GM11168 (cell line): ENCODE results near the gene COX11.

ENCODE experiments used
- in situ Hi-C: fragments of 300-500 bp; cut with MboI; formaldehyde crosslinking; loops from one replicate; pipeline ENCODE4 v1.12.0; 2022; ENCODE audit warnings: low sequenced_read_pairs; ENCODE audit not compliant: unreplicated experiment

COX11 gene, protein sequence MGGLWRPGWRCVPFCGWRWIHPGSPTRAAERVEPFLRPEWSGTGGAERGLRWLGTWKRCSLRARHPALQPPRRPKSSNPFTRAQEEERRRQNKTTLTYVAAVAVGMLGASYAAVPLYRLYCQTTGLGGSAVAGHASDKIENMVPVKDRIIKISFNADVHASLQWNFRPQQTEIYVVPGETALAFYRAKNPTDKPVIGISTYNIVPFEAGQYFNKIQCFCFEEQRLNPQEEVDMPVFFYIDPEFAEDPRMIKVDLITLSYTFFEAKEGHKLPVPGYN

DNA sequence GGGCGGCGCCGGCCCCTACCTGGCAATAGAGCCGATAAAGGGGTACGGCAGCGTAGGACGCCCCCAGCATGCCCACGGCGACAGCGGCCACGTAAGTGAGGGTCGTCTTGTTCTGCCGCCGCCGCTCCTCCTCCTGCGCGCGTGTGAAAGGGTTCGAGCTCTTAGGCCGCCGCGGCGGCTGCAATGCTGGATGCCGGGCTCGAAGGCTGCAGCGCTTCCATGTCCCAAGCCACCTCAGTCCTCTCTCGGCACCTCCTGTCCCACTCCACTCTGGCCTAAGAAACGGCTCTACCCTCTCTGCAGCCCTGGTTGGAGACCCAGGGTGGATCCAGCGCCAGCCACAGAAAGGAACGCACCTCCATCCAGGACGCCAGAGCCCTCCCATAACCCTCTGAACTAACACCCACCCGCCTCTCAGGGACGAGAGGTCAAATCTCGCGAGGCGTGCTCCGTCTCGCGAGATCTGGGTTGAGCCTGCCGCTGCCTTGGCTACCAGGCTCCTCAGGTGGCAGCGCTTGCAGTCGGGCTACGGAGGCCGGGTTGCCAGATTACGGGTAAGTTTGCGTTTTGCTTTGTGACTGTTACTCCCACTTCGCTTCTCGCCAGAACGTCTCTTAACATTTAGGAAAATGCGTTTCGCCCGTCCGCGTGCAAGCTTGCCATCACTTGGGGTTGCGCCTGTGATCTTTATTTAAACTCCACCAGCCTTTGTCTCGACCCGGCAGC, at the start of gene COX11, which contains the start of gene STXBP4:
COX11 (minus strand) TSS at position 393 of the 726 bp plus-strand sequence; CDS start at position 385, 8 bp downstream.
STXBP4 (plus strand) TSS at position 504 of the 726 bp plus-strand sequence. CDS start 17,455 bp downstream, outside the sequence.
- in situ Hi-C loops, result no loop called here

DNA sequence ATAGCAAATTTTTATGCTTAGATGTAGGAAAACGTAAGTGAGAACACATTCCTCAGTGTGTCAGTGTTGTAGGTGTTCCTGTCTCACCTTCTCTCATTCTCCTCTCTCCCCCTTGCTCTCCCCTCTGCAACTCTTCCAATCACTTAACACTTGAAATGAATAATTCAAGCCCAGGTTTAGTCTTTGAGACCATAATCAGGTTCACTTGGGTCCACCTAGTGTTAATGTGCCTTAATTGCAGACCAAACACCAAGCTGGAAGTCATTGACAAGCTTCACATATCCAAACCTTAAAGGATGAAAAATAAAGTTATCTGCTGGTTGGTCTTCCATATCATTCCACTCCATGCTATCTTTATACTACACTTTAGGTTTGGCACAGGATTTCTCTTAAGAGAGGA, 37.1 kb upstream of the COX11 start:
- in situ Hi-C loops, result loop anchor here (5.0 kb wide), 1 partner anchor 287 kb away; no protein-coding TSS in a partner anchor

DNA sequence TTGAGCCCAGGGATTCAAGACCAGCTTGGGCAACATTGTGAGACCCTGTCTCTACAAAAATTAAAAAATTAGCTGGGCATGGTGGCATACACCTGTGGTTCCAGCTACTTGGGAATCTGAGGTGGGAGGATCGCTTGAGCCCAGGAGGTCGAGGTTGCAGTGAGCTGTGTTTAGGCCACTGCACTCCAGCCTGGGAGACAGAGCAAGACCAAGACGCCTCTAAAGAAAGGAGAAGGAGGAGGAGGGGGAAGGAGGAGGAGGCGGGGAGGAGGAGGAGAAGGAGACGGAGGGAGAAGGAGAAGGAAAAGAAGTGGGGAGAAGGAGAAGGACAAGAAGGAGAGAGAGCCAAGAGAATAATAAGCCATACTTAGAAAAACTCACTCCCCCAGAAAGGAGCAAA, 36.0 kb upstream of the COX11 start:
- in situ Hi-C loops, result no loop called here

DNA sequence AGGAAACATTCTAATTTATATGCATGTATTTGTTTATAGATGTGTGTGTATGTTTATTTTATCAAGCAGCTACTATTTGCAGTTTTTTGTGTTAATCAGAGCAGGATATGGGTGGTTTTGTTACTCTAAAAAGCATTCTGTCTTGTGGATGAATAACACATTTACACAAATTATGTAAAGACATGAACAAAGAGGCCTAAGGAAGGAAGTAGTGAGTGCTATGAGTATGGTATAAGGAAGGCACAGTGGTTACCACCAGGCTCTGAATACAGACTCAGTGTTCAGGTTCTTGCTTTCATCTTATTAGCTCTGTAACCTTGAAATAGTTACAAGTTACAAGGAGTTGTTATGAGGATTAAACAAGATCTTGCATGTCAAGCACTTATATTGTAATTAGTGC, 34.0 kb upstream of the COX11 start:
- in situ Hi-C loops, result no loop called here

DNA sequence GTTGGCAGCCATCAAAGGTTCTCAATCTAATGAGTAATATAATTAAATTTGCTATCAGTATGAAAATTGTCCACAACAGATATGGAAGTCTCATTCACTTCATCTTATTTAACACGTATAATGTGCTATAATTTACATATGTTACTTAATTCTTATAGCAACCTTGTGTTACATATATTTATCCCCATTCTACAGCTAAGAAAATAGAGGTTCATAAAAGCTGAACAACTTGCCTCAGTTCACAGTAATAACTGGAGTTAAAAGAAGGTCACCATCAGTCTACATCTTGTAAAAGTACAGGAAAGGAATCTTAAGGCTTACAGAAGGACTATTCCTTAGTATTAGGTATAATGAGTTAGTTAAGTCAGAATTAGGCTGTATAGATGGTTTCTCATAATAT, 28.0 kb upstream of the COX11 start:
- in situ Hi-C loops, result no loop called here

DNA sequence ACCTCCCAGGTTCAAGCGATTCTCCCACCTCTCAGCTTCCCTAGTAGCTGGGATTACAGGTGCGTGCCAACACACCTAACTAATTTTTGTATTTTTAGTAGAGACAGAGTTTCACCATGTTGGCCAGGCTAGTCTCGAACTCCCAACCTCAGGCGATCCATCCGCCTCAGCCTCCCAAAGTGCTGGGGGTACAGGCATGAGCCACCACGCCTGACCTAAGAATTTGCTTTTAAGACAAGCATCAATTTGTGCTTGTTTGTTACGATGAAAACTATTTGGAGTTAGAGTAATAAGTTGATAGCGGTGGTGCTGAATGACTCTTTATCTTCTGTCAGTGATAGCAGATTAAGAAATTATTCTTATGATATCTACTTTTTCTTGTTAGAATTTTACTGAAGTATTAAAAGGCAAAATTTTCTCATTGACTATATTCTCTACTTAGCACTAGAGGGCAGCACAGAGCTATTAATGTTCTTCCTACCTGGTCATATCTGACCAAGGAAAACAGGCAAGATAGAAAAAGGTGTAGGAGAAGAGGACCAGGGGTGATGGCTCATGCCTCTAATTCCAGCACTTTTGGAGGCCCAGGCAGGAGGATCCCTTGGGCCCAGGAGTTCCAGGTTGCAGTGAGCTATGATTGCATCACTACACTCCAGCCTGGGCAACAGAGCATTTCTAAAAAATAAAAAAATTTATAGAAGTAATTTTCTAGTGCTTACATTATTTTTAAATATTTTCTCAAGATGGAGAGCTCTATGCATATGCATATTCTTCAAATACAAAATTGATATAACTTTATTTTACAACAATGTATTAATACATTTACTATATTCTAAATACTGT, 24.6 kb upstream of the COX11 start:
- in situ Hi-C loops, result no loop called here

DNA sequence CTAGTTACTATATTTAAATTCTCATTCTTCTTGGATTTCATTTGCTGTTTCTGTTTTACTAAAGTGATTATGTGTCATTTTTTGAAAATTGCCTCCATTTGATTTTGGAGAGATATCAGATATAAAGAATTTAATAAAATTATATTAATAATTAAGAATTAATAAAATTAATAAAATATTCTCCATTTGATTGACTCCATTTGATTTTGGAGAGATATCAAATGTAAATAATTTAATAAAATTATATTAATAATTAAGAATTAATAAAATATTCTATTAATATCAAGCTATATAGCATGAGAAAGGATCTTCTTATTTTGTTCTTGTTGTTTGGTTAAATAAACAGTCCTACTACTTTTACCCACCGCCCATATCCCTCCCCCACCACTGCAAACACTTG, 23.1 kb upstream of the COX11 start:
- in situ Hi-C loops, result no loop called here

DNA sequence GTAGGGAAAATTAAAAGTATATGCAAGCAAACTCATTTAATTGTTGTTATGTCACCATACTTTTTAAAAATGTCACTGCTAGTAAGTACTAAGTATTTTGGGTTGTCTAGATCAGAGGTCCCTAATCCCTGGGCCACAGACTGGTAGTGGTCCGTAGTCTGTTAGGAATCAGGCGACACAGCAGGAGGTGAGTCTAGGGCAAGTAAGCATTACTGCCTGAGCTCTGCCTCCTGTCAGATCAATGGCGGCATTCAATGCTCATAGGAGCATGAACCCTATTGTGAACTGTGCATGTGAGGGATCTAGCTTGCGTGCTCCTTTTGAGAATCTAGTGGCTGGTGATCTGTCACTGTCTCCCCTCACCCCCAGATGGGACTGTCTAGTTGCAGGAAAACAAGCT, 21.7 kb upstream of the COX11 start:
- in situ Hi-C loops, result no loop called here

DNA sequence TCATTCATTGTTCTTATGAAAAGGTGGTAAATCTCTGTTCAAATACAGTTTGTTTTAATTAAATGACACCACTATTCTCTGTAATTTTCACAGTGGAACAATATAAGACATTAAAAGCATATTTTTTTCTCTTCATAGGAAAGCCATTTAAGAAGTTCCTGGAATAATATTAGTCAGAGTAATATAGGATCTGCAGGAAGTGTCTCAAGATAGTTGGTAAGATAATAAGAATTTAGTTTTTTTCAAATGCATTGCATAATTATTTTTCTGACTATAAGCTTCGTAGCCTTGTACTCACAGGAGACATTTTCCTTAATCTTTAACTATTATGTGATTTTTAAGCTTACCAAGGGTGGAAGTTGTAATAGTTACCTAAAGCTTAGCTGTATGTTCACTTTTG, 17.0 kb upstream of the COX11 start:
- in situ Hi-C loops, result no loop called here

DNA sequence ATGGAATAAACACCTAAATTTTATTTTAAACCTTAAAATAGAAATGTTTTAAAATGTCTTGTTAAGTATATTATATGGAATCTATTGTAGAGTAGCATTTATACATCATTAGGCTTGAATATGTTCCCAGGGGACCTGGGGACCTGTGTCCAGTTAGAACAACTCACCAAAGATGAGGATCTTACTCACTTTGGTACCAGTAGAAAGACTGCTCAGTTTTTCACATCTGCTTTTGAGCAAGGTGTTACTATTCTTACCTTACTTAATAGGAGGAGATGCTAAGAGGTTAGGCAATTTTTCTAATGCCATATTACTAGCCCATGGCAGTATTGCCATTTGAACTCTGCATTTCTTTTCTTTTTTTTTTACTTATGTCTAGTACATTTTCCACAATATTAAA, 14.8 kb upstream of the COX11 start:
- in situ Hi-C loops, result no loop called here

DNA sequence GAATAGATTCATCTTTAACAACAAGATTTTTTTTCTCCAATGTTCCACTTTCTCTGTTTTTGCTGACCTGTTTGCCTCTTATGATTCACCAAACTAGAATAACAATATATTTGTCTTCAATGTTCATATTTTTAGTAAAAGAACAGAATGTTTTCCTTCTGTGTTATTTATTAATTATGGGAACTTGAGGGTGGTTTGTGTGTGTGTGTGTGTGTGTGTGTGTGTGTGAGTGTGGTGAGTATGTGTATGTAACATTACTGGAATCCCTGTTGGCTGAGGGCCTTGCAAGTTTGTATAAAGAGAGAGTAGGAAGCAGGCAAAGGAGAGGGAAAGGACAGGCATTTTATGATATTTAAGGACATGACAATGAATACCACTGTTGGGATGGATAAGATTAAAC, 13.9 kb upstream of the COX11 start:
- in situ Hi-C loops, result no loop called here

DNA sequence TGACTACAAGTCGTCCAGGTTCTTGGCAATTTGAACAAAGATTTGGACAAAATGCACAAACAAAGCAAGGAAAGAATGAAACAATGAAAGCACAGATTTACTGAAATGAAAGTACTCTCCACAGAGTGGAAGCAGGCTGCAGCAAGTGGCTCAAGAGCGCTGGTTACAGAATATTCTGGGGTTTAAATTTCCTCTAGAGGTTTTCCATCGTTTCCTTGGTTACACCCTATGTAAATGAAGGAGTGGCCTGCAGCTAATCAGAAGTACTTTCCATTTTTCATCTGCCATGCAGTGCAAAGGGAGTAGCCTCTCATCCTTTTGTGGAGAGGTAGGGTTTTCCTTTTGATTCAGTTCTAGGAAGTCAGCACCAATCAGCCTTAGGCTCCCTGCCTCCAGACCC, 11.9 kb upstream of the COX11 start:
- in situ Hi-C loops, result no loop called here

DNA sequence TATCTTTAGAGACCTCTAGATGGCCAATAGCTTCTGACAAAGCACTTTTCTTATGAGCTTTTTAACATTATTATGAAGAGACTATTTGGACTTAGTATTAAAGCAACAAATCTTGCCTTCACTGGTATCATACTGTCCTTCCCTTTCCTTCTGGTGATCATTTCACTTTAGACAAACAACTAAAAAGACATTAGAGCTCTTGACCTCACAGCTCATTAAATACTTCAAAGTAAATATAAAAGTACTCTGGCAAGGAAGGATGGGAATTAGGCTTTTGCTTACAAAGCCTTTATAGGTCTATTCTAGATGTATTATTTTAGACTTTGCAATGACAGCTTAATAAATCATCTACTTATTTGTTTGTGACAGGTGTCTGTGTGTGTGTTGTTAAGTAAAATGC, 11.2 kb upstream of the COX11 start:
- in situ Hi-C loops, result no loop called here

DNA sequence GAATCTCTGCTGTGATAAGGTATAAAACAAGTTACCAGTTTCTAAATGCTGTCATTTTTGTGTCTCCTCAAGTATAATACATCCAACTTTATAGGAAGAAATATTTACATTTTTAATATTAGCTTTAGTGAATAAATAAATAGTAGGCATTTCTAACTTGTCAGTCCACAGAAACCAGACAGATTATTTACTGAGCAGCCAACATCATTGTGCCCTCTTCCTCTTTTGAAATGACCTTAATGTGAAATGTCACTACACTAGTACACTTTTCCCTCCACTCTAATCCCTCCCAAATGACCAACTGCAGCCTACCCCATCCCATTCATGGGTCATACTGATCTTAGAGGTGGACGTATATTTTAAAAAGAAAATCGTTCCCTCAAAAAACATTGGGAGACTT, 9.3 kb upstream of the COX11 start:
- in situ Hi-C loops, result no loop called here

DNA sequence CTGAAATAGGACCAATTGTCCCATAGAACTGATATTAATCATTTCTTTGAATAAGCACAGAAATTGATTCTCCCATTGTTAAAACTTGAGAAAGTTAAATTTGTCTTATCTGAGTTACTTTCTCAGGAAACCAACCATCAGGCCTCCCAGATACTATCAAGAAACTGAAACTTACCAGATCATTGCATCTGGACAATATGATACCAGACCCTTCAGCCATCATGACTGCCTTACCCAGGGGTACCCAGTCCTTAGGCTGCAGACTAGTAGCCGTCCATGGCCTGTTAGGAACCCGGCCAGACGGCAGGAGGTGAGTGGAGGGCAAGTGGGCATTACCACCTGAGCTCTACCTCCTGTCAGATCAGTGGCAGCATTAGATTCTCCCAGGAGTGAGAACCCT, 7.9 kb upstream of the COX11 start:
- in situ Hi-C loops, result no loop called here

DNA sequence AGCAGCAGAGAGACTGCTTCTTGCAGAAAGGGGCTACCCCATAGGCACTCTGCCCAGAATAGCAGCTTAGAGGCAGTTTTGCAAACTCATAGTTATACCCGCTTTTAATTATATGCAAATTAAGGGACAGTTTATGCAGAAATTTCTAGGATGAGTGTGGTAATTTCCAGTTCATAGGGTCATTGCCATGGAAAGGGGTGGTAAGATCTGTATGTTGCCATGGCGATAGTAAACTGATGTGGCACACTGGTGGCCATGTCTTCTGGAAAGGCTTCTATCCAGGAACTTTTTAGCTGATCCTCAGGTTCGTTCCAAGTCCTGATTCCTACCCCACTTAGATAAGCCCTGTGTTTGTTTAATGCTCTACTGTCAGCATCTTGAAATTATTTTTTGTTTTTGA, 6.3 kb upstream of the COX11 start:
- in situ Hi-C loops, result no loop called here

DNA sequence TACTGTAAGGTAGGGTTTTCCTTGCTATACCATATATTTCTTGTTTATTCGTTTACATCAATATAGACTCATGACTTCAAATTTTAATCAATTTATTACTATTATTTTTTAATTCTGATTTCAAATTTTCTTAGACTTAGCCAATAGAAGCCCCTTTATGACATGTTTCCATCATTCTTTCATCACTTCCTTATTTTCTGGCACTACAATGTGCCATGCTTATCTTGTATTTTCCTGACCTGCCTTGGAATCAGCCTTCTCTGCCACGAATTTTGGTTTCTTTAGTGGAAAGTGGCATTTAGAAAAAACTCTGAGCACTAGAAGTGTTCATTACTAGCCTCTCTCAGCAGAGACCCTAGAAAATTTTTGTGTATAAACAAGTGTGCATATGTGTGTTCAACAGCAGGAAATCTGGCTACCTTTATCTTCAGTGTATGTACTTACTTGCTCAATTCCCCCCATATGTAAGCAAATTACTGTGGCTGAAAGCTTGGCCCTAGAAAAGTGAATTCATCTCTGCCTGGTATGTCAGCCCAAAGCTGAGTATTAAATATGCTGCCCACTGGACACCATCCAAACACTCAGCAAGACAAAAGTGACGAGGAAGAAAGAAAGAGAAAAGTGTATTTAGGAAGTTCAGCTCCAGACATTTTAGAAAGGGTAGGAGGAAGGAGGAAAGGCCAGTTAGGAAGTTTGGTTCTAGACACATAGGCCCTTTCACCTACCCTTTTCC, 4.1 kb upstream of the COX11 start:
- in situ Hi-C loops, result no loop called here

DNA sequence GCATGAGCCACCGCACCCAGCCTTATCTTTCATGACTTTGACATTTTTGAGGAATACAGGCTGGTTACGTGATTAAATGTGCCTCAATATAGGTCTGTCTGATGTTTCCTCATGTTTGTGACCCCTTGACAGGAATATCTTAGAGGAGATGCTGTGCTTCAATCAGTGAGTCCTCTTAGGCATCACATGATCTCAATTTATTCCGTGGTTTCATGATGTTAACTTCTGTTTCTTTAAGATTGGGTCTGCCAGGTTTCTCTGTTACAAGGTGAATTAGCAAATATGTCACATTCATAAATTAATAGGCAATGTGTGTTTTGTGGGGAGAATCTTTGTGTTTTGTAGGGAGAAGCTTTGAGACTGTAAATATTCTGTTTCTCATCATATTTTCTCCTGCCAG, 3.4 kb upstream of the COX11 start:
- in situ Hi-C loops, result no loop called here

DNA sequence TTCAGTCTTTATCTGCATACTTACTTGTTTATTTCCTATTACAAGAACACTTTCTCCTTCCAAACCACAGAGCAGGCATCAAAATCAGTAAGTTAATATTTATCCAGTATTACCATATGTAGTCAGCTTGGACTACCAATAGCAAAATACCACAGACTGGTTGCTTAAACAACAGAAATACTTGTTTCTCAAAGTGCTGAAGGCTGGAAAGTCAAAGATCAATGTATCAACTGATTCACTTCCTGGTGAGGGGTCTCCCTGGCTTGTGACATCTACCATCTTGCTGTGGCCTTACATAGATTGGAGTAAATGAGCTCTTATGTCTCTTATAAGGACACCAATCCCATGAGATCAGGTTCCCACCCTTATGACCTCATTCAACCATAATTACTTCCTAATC, 2.7 kb upstream of the COX11 start:
- in situ Hi-C loops, result no loop called here
